SK-N-SH treated with all-trans-retinoic acid at 6 μM for 48 hours (cell line): Measurements from ENCODE around the gene LTBP4.
A peak's percentile ranks its signal among the peaks of the same experiment; 100 is the strongest.
"Not testable (repeated sequence)": the region's sequence is repeated elsewhere in the genome, so short reads cannot be mapped to it uniquely, and the experiment has no call there.

Experiments used
- ATAC-seq: fragments of 200-7000 bp; cut with Tn5 transposase; 3 replicates; pipeline ENCODE4 v1.9.1; 2020; ENCODE audit warnings: mild to moderate bottlenecking, moderate library complexity
- BACH2 ChIP-seq: fragments of 250-450 bp; sonication (Bioruptor Pico); IDR thresholded peaks from 2 replicates; pipeline ENCODE4 v1.9.0; 2021; ENCODE audit warnings: mild to moderate bottlenecking, borderline replicate concordance
- CREB5 ChIP-seq: fragments of 250-450 bp; sonication (Bioruptor Pico); IDR thresholded peaks from 2 replicates; pipeline ENCODE4 v1.5.1; 2020; ENCODE audit warnings: low read depth, mild to moderate bottlenecking, moderate library complexity
- CSDC2 ChIP-seq: fragments of 250-450 bp; sonication (Bioruptor Pico); IDR thresholded peaks from 2 replicates; pipeline ENCODE4 v1.5.0; 2020; ENCODE audit warnings: mild to moderate bottlenecking, moderate library complexity
- ESRRG ChIP-seq: fragments of 250-450 bp; sonication (Bioruptor Pico); IDR thresholded peaks from 2 replicates; pipeline ENCODE4 v1.6.1; 2021; ENCODE audit warnings: mild to moderate bottlenecking
- ISL1 ChIP-seq: fragments of 250-450 bp; sonication (Bioruptor Pico); IDR thresholded peaks from 2 replicates; pipeline ENCODE4 v2.1.2; 2022; ENCODE audit warnings: mild to moderate bottlenecking, moderate library complexity
- OSR1 ChIP-seq: fragments of 250-450 bp; sonication (Bioruptor Pico); IDR thresholded peaks from 2 replicates; pipeline ENCODE4 v1.8.0; 2022; ENCODE audit warnings: moderate library complexity, mild to moderate bottlenecking, inconsistent platforms
- PPARA ChIP-seq: fragments of 250-450 bp; sonication (Bioruptor Pico); IDR thresholded peaks from 2 replicates; pipeline ENCODE4 v1.5.0; 2020; ENCODE audit warnings: mild to moderate bottlenecking, borderline replicate concordance
- RARB ChIP-seq: fragments of 250-450 bp; sonication (Bioruptor Pico); IDR thresholded peaks from 2 replicates; pipeline ENCODE4 v1.8.0; 2021; ENCODE audit warnings: mild to moderate bottlenecking, moderate library complexity
- TOX ChIP-seq: fragments of 250-450 bp; sonication (Bioruptor Pico); IDR thresholded peaks from 2 replicates; pipeline ENCODE4 v1.8.0; 2021; ENCODE audit warnings: mild to moderate bottlenecking, moderate library complexity, borderline replicate concordance
- TSHZ2 ChIP-seq: fragments of 250-450 bp; sonication (Bioruptor Pico); IDR thresholded peaks from 2 replicates; pipeline ENCODE4 v1.5.0; 2020; ENCODE audit warnings: mild to moderate bottlenecking, moderate library complexity
- ZC3H10 ChIP-seq: fragments of 250-450 bp; sonication (Bioruptor Pico); IDR thresholded peaks from 2 replicates; pipeline ENCODE4 v1.5.1; 2021; ENCODE audit warnings: mild to moderate bottlenecking, moderate library complexity
- ZFP3 ChIP-seq: fragments of 250-450 bp; sonication (Bioruptor Pico); IDR thresholded peaks from 2 replicates; pipeline ENCODE4 v1.5.0; 2020; ENCODE audit warnings: mild to moderate bottlenecking, moderate library complexity
- ZFP30 ChIP-seq: fragments of 450-650 bp; formaldehyde crosslinking; IDR thresholded peaks from 2 replicates; pipeline ENCODE4 v1.5.0; 2022; ENCODE audit warnings: mild to moderate bottlenecking, moderate library complexity
- ZNF565 ChIP-seq: fragments of 450-650 bp; formaldehyde crosslinking; conservative IDR thresholded peaks from 2 replicates; pipeline ENCODE4 v1.5.0; 2020; ENCODE audit warnings: low read depth, mild to moderate bottlenecking, moderate library complexity
- ZNF70 ChIP-seq: fragments of 450-650 bp; formaldehyde crosslinking; IDR thresholded peaks from 2 replicates; pipeline ENCODE4 v1.5.0; 2020; ENCODE audit warnings: mild to moderate bottlenecking, moderate library complexity
- ZNF8 ChIP-seq: fragments of 450-650 bp; formaldehyde crosslinking; IDR thresholded peaks from 2 replicates; pipeline ENCODE4 v1.5.0; 2020; ENCODE audit warnings: mild to moderate bottlenecking, moderate library complexity
- TF ChIP-seq, protein P1 (sequence below): fragments of 250-450 bp; sonication (Bioruptor Pico); IDR thresholded peaks from 2 replicates; pipeline ENCODE4 v1.5.1; 2021; ENCODE audit warnings: mild to moderate bottlenecking, moderate library complexity
- TF ChIP-seq, protein P2 (sequence below): fragments of 250-450 bp; sonication (Bioruptor Pico); IDR thresholded peaks from 2 replicates; pipeline ENCODE4 v1.8.0; 2020; ENCODE audit warnings: mild to moderate bottlenecking, moderate library complexity, borderline replicate concordance

LTBP4 gene

DNA sequence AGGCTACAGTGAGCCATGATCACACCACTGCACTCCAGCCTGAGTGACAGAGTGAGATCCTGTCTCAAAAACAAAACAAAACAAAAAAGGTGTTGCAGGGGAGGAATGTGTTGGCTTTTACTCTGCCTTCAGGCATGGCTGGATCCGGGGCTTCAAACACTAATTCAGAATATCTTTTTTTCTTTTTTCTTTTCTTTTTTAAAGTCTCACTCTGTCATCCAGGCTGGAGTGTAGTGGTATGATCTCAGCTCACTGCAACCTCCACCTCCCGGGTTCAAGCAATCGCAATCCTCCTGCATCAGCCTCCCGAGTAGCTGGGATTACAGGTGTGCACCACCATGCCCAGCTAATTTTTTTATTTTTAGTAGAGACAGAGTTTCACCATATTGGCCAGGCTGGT is 9.4 kb upstream of the LTBP4 start:
- not testable (repeated sequence) for ATAC-seq

- TF ChIP-seq ZFP30 (no peak), CSDC2 (no peak), ESRRG (no peak), PPARA (no peak), TOX (CRISPR knock-in tag) (no peak), ZFP3 (CRISPR knock-in tag) (no peak), ZNF8 (CRISPR knock-in tag) (no peak), TSHZ2 (no peak), OSR1 (no peak), CREB5 (CRISPR knock-in tag) (no peak), BACH2 (CRISPR knock-in tag) (no peak), ZNF70 (CRISPR knock-in tag) (no peak), RARB (CRISPR knock-in tag) (no peak)
- TF ChIP-seq, protein P1, sequence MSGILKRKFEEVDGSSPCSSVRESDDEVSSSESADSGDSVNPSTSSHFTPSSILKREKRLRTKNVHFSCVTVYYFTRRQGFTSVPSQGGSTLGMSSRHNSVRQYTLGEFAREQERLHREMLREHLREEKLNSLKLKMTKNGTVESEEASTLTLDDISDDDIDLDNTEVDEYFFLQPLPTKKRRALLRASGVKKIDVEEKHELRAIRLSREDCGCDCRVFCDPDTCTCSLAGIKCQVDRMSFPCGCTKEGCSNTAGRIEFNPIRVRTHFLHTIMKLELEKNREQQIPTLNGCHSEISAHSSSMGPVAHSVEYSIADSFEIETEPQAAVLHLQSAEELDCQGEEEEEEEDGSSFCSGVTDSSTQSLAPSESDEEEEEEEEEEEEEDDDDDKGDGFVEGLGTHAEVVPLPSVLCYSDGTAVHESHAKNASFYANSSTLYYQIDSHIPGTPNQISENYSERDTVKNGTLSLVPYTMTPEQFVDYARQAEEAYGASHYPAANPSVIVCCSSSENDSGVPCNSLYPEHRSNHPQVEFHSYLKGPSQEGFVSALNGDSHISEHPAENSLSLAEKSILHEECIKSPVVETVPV (CRISPR knock-in tag), result no peak
- TF ChIP-seq, all 23 proteins: peak for 0
- ATAC-seq, result peak; percentile 72
Measured at GRCh38 chr19:40592170-40592569, 9.0 kb upstream of the LTBP4 start.

- TF ChIP-seq PPARA (no peak), TOX (CRISPR knock-in tag) (no peak), ISL1 (CRISPR knock-in tag) (no peak), ZC3H10 (CRISPR knock-in tag) (no peak), ZNF565 (no peak), TSHZ2 (no peak), OSR1 (no peak), RARB (CRISPR knock-in tag) (no peak), BACH2 (CRISPR knock-in tag) (no peak), CSDC2 (no peak), ZNF8 (CRISPR knock-in tag) (no peak)
- TF ChIP-seq, protein P1 (CRISPR knock-in tag), result no peak
- TF ChIP-seq, protein P2, sequence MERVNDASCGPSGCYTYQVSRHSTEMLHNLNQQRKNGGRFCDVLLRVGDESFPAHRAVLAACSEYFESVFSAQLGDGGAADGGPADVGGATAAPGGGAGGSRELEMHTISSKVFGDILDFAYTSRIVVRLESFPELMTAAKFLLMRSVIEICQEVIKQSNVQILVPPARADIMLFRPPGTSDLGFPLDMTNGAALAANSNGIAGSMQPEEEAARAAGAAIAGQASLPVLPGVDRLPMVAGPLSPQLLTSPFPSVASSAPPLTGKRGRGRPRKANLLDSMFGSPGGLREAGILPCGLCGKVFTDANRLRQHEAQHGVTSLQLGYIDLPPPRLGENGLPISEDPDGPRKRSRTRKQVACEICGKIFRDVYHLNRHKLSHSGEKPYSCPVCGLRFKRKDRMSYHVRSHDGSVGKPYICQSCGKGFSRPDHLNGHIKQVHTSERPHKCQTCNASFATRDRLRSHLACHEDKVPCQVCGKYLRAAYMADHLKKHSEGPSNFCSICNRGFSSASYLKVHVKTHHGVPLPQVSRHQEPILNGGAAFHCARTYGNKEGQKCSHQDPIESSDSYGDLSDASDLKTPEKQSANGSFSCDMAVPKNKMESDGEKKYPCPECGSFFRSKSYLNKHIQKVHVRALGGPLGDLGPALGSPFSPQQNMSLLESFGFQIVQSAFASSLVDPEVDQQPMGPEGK (CRISPR knock-in tag), result no peak
- no peak for ATAC-seq
Measured at GRCh38 chr19:40594255-40594654, 6.9 kb upstream of the LTBP4 start.
